Measurements from ENCODE around the gene TENM4. TPM values are rescaled to one million over a fixed set of nuclear protein-coding genes. Genes with fewer than 3 reads are reported as not detected.

The TENM4 gene
- total and polyA plus RNA-seq, 10 of the 15 experiments (the other 5 are each of a cell fraction or from before 2014, with no cell fraction given), result 0.03 to 0.12 (median 0.06) TPM; not detected in 7

- ChIA-PET POLR2A (no interaction called here), SMC1A (ENCODE audit: uncharacterized antibody, unreplicated experiment) (no interaction called here), CTCF (interaction anchor here (1.0 to 1.7 kb wide), 2 partner anchors 12 kb away, joined by 4 read pairs; no protein-coding TSS in a partner anchor), RAD21 (ENCODE audit: unreplicated experiment) (no interaction called here)
- TF ChIP-seq POLR2AphosphoS2 (IDR thresholded peaks at IDR 0.05; ENCODE audit: low read depth, low read length) (no peak), CREB1 (IDR thresholded peaks at IDR 0.05; ENCODE audit: low read depth) (no peak), MTA2 (IDR thresholded peaks at IDR 0.05; ENCODE audit: low read depth) (no peak), ZBTB11 (CRISPR knock-in tag; IDR thresholded peaks at IDR 0.05) (no peak), TCF7 (IDR thresholded peaks at IDR 0.05; ENCODE audit: borderline replicate concordance) (no peak), NFXL1 (IDR thresholded peaks at IDR 0.05; ENCODE audit: borderline replicate concordance) (no peak), REST (IDR thresholded peaks at IDR 0.05; ENCODE audit: low read depth, low read length) (no peak), PAX8 (IDR thresholded peaks at IDR 0.05) (no peak), PBX3 (IDR thresholded peaks at IDR 0.05; ENCODE audit: insufficient replicate concordance, low read depth, low read length) (no peak)
- Histone ChIP-seq H3K36me3 (ENCODE audit: control insufficient read depth in 2 of 2, insufficient read depth in 2 of 2, low read length in 1 of 2) (no peaks in the 10 kb centered on the region), H3K79me2 (ENCODE audit: control insufficient read depth, insufficient read depth, low read length) (no peaks in the 10 kb centered on the region), H3K9ac (ENCODE audit: control insufficient read depth, insufficient read depth, low read length) (no peak overlapping the region), H3K27me3 (replicated peaks in 1 of 2; ENCODE audit: control insufficient read depth in 2 of 2, insufficient read depth in 2 of 2, low read length in 1 of 2) (peaks cover 0 to 6% of the 10 kb centered on the region in 2 experiments), H2AFZ (ENCODE audit: control insufficient read depth, low read depth, low read length) (no peak overlapping the region), H4K20me1 (ENCODE audit: control insufficient read depth, insufficient read depth) (no peaks in the 10 kb centered on the region), H3K4me2 (ENCODE audit: control insufficient read depth, insufficient read depth) (no peak overlapping the region), H3K9me3 (replicated peaks; ENCODE audit: control insufficient read depth, insufficient read depth, low read length) (no peaks in the 10 kb centered on the region), H3K4me1 (ENCODE audit: control insufficient read depth, insufficient read depth, low read length) (no peaks in the 10 kb centered on the region), H3K4me3 (no peak overlapping the region), H3K27ac (ENCODE audit: control insufficient read depth, insufficient read depth) (no peak overlapping the region)
- FAIRE-seq (no peak), ATAC-seq (no peak), DNase-seq (ENCODE audit: low read depth, low spot score) (no peak)
- in situ Hi-C loops (cut with MboI) (no loop called here), intact Hi-C loops (cut with micrococcal nuclease; ENCODE audit: unreplicated experiment) (no loop called here)
- no TSS peak for BruUV-seq (replicated peaks)
- 16% methylated on average over 10 of the region's 11 CpGs for WGBS (ENCODE audit: insufficient coverage, insufficient replicate concordance, low lambda C conversion rate, missing lambda C conversion rate)
Observed at GRCh38 chr11:78659326-78660270, 781.2 kb downstream of the TENM4 start.
